ENCODE measurements around the gene TECTB.

The TECTB gene

DNA sequence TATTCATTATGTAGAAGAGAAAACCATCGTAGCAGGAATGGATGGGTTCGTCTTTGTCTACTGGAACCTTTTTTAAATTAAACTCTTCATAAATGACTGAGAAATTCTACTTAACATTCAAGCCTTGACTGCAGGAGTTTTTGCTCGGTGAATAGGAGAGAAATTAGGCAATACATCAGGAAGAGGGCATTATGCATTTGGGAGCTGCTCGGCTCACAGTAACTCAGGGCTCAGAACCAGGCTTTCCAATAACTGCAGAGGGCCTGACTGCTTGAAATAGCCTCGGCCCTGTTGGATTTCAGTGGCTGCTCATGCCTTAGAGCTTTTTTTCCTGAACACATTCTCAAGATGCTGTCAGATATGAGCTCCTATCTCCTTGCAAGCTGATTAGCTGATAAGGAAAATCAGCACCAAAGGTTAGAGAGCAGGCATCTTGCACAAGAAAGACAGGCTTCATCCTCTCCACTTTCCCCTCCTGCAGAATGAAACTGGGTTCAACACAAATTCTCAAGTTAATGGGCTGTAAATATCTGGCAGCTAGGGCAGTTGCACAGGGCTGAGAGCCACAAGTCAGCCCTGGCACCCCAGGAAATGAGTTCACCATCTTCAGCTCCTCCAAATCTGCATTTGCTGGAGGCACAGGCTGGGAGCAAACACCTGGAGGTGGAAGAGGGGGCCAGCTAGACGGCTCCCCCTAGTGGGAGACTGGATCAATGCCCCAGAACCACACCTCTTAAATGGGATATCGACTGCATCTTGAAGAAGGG is 24.3 kb downstream of the TECTB start:
- no peaks in the 10 kb centered on the region for H3K9me3 ChIP-seq
- TF ChIP-seq, protein P1, sequence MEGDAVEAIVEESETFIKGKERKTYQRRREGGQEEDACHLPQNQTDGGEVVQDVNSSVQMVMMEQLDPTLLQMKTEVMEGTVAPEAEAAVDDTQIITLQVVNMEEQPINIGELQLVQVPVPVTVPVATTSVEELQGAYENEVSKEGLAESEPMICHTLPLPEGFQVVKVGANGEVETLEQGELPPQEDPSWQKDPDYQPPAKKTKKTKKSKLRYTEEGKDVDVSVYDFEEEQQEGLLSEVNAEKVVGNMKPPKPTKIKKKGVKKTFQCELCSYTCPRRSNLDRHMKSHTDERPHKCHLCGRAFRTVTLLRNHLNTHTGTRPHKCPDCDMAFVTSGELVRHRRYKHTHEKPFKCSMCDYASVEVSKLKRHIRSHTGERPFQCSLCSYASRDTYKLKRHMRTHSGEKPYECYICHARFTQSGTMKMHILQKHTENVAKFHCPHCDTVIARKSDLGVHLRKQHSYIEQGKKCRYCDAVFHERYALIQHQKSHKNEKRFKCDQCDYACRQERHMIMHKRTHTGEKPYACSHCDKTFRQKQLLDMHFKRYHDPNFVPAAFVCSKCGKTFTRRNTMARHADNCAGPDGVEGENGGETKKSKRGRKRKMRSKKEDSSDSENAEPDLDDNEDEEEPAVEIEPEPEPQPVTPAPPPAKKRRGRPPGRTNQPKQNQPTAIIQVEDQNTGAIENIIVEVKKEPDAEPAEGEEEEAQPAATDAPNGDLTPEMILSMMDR (IDR thresholded peaks at IDR 0.05) = peak; percentile 51 to 70
- H3K36me3 ChIP-seq = no peaks in the 10 kb centered on the region
- no peak overlapping the region for H3K27ac ChIP-seq
- H3K4me1 ChIP-seq = peaks cover 0 to 29% (median 1%) of the 10 kb centered on the region in 4 donors
- peaks cover 0 to 2% of the 10 kb centered on the region in 2 donors for H3K27me3 ChIP-seq
- DNase-seq = no peak
- intact Hi-C loops (cut with DNase I; ENCODE audit: low total_unique reads) = loop anchor here (5.0 kb wide), 1 partner anchor 115 kb away; no protein-coding TSS in a partner anchor
- H3K4me3 ChIP-seq = no peak overlapping the region

DNA sequence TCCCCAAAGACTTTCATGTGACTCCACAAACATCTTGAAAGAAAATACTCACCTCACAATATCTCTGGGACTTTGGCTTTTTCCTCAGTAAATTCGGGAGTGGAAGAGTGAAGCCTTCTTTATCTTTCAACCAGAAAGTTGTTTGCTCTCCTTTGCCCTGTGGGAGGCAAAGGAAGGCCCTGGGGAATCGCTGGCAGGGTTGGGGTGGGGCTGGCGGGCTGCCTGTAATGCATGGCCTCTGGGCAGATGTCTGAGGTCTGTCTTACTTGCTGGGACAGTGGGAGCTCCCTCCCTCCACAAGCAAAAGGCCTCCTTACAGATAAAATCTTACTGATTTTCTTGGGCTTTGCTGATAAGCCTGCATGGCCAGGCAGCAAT is 24.9 kb downstream of the TECTB start:
- Histone ChIP-seq H3K27me3 (peaks cover 0 to 2% of the 10 kb centered on the region in 2 donors), H3K9me3 (no peaks in the 10 kb centered on the region), H3K36me3 (no peaks in the 10 kb centered on the region), H3K27ac (no peak overlapping the region), H3K4me1 (peaks cover 0 to 27% (median 1%) of the 10 kb centered on the region in 4 donors), H3K4me3 (no peak overlapping the region)
- TF ChIP-seq, protein P1 (IDR thresholded peaks at IDR 0.05) = no peak
- no peak for DNase-seq
- intact Hi-C loops (cut with DNase I; ENCODE audit: low total_unique reads) = loop anchor here (5.0 kb wide), 1 partner anchor 116 kb away; no protein-coding TSS in a partner anchor

DNA sequence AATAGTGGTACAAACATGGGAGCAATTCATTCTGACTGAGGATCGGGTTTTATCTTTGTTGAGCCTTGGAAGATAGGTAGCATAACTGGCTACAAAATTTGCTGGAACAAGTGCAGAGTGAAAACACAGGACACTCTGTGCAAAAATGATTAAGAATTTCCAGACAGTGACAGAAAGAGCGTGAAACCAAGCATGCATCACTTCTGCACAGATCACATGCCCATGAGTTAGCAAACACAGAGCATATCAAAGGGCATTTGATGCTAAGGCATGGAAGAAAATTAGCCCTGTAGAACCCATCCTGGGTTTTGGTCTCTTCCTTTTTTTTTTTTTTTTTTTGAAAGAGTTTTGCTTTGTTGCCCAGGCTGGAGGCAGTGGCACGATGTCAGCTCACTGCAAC is 28.3 kb downstream of the TECTB start:
- H3K4me3 ChIP-seq = no peak overlapping the region
- peaks cover 0 to 10% (median 0%) of the 10 kb centered on the region in 4 donors for H3K4me1 ChIP-seq
- no peak for DNase-seq
- TF ChIP-seq, protein P1 (IDR thresholded peaks at IDR 0.05) = no peak
- H3K27ac ChIP-seq = no peak overlapping the region
- no peaks in the 10 kb centered on the region for H3K9me3 ChIP-seq
- H3K36me3 ChIP-seq = no peaks in the 10 kb centered on the region
- H3K27me3 ChIP-seq = peaks cover 0 to 11% of the 10 kb centered on the region in 2 donors
- intact Hi-C loops (cut with DNase I; ENCODE audit: low total_unique reads) = loop anchor here (5.0 kb wide), 1 partner anchor 129 kb away; the partner anchor contains the start of gene GPAM

DNA sequence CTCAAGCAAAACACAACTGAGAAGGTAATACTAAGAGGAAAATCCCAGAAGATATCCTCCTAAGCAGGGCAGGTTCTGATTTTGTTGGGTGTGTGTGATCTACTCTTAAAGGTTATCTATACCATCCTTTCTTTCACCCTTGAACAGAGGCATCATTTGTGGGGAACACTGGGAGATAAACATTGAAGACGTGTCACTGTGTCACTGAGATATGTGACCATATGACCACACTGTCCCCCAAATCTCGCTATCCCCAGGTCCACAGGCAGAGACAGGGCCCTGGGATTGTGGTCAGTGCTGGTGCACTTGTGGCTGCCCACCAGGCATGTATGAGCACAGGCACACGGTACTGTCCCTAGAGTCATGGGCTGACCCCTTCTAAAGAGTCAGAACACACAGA is 30.0 kb downstream of the TECTB start:
- Histone ChIP-seq H3K4me3 (no peak overlapping the region), H3K9me3 (no peaks in the 10 kb centered on the region), H3K27me3 (peaks cover 0 to 12% of the 10 kb centered on the region in 2 donors), H3K4me1 (peaks cover 0 to under 1% (median 0%) of the 10 kb centered on the region in 4 donors), H3K36me3 (no peaks in the 10 kb centered on the region), H3K27ac (no peak overlapping the region)
- DNase-seq = no peak
- intact Hi-C loops (cut with DNase I; ENCODE audit: low total_unique reads) = loop anchor here (5.0 kb wide), 1 partner anchor 131 kb away; the partner anchor contains the start of gene GPAM
- TF ChIP-seq, protein P1 (IDR thresholded peaks at IDR 0.05) = no peak

DNA sequence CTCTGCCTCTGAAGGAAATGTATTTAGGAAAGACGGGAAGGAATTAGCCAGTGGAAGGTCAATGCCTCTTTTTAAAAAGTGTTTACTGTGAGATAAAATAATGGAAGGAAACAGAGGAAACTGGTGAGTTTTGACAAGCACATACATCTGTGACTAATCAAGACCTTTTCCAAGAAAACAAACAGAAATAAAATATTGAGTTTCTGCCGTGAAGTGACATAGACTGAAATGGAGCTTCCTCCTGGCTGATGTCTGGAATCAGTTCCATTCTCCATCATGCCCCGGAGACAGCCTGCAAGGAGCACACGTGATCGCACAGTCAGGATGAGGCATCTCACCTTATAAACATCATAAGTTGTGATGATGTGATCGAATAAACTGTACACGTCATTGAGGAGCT is 30.7 kb downstream of the TECTB start:
- Histone ChIP-seq H3K9me3 (no peaks in the 10 kb centered on the region), H3K4me3 (no peak overlapping the region), H3K4me1 (no peaks in the 10 kb centered on the region), H3K27ac (no peak overlapping the region), H3K36me3 (no peaks in the 10 kb centered on the region), H3K27me3 (peaks cover 0 to 12% of the 10 kb centered on the region in 2 donors)
- no peak for DNase-seq
- intact Hi-C loops (cut with DNase I; ENCODE audit: low total_unique reads) = loop anchor here (5.0 kb wide), 1 partner anchor 132 kb away; the partner anchor contains the start of gene GPAM
- TF ChIP-seq, protein P1 (IDR thresholded peaks at IDR 0.05) = no peak
